GM10248 (cell line): ENCODE measurements around the gene UBASH3B.
A peak's percentile ranks its signal among the peaks of the same experiment; 100 is the strongest.

ENCODE experiments used
- CTCF ChIA-PET: fragments of 300-600 bp; sonication (Branson Sonifier 250); formaldehyde crosslinking; extraction: SDS; loops from one replicate; lab custom pipeline; 2021; ENCODE audit warnings: antibody characterized with exemption; lab: Yijun Ruan, JAX
- POLR2A ChIA-PET: fragments of 350-650 bp; sonication (Branson Sonifier 250); formaldehyde crosslinking; extraction: SDS; loops from one replicate; lab custom pipeline; 2020; ENCODE audit warnings: antibody characterized with exemption; lab: Yijun Ruan, JAX
- DNase-seq: peaks from one replicate; pipeline ENCODE4 v3.0.0; 2012; ENCODE audit errors: extremely low spot score
- TF ChIP-seq, protein P1 (sequence below): IDR thresholded peaks from 2 replicates; pipeline ENCODE4 v1.5.1; 2012; ENCODE audit warnings: mild to moderate bottlenecking, low read depth; ENCODE audit errors: extremely low read depth, missing control alignments, control extremely low read depth

Gene UBASH3B

DNA sequence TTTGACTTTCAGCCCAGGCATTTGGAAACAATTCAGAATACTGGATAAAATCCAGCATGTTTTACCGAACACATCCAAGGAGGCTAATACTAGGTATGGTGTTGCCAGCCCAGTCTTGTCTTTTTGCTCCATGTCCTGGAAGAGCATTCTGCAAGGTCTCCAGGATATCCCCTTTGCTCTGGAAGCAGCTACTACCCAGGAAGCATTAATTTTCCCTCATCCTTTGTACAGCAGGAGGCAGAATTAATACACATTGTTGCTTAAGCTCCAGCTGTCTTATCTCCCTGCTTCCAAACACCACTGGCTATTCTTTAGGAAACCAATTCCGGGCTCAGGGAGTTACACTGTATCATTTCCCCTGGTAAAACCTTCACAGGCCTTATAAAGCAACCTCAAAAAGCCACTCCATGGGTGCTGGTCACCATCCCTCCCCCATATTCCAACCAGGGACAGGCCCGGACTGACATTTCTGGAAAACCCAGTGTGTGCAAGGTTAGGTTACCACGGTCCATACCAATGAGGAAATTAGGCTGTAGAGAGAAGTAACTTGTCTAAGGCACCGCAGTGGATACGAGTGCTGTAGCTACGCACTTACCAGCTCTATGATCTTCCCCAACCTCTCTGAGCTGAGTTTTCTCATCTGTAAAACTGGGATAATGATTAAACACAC, 1.5 kb upstream of the UBASH3B start:
- DNase-seq = no peak
- POLR2A ChIA-PET = no interaction called here
- CTCF ChIA-PET = interaction anchor here (1.1 to 3.6 kb wide), 2 partner anchors 25 to 127 kb away, joined by 4 to 17 read pairs; no protein-coding TSS in a partner anchor
- TF ChIP-seq, protein P1, sequence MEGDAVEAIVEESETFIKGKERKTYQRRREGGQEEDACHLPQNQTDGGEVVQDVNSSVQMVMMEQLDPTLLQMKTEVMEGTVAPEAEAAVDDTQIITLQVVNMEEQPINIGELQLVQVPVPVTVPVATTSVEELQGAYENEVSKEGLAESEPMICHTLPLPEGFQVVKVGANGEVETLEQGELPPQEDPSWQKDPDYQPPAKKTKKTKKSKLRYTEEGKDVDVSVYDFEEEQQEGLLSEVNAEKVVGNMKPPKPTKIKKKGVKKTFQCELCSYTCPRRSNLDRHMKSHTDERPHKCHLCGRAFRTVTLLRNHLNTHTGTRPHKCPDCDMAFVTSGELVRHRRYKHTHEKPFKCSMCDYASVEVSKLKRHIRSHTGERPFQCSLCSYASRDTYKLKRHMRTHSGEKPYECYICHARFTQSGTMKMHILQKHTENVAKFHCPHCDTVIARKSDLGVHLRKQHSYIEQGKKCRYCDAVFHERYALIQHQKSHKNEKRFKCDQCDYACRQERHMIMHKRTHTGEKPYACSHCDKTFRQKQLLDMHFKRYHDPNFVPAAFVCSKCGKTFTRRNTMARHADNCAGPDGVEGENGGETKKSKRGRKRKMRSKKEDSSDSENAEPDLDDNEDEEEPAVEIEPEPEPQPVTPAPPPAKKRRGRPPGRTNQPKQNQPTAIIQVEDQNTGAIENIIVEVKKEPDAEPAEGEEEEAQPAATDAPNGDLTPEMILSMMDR = no peak

DNA sequence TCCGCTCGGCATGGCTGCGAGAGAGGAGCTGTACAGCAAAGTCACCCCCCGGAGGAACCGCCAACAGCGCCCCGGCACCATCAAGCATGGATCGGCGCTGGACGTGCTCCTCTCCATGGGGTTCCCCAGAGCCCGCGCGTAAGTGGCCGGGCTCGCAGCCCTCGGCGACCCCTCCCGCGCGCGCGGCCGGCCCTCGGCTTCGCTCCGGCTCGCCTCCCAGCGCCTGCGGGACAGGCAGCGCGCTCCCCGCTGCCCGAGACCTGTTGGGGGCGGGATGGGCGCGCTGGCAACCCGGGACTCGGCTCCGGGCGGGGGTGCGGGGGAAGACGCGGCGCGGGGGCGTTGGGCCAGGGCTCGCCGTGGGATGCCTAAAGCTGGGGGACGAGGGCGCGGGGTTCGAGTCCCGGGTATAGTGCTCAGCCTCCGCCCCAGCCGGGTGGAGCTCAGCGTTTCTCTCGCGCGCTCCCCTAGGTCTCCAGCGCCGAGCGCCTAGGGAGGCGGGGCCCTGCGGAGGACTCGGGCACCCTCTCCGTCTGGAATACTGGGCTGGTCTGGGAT, 630 bp downstream of the UBASH3B start:
- ChIA-PET POLR2A (interaction anchor here (0.6 to 1.8 kb wide), 3 partner anchors 19 to 406 kb away, joined by 3 to 5 read pairs (median 5); partner anchors contain the start of gene HSPA8), CTCF (interaction anchor here (0.8 to 3.6 kb wide), 20 partner anchors 9 to 207 kb away, joined by 3 to 29 read pairs (median 4); no protein-coding TSS in a partner anchor)
- peak; percentile 60 for DNase-seq
- TF ChIP-seq, protein P1 = no peak

DNA sequence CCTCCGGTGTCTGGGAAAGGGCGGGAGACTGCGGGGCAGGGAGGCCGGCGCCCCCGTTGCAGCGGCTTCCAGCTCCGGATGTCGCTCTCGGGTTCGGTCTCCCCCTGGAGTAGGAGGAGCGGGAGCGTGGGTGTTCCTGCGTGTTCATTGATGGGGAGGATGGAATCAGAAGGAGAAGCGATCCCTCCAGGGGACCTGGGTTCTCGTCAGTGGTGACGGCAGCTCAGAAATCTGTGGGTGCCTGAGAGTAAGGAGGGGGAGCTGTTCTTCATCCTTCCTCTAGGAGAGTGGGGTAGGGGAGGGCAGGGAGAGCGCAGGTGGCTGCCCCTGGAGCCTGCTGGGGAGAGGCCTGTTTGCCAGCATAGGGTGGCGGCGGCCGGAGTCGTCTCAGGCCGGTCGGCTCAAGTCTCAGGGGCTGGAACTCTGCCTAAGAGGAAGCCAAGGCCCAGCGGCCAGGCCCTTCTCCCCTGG, 1.1 kb downstream of the UBASH3B start:
- DNase-seq = peak; percentile 45

DNA sequence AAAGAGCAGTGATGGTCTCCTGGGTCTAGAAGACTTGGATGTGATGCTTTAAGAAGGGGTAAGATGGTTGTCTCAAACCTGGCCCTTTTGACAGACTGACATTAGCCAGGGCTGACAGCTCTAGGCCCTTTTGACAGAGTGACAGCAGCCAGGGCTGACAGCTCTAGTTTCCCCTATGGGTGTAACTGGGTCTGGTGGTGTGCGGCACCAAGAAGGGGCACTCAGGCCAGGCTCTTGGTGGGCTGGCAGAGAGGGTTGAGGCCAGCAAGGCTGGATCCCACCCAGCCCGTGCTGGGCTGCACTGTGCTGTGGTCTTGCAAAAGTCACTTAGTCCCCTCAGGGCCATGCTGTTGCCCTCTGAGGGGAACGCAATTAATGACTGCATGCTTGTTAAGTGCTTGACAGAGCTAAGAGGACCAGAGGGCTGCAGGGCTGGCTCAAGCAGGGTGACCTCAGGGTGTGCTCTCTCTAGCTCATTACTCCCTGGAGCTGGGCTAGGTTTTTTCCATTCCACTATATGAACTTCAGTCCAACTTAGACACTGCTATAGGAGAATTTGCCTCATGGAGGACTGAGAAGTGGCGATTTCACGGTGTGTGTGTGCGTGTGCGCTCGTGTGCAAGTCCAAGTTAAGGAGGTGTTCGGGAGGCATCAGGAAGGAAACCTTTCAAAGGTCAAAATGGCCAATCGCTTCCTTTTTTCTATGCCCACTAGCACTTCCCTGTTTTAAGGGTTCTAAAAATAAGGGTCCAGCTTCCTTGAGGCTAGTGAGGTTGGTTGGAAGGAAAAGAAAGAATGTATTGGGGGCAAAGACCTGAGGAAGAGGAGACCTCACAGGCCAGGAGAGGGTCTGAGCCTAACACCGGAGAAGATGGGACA, 4.4 kb downstream of the UBASH3B start:
- ChIA-PET POLR2A (no interaction called here), CTCF (interaction anchor here (1.0 to 1.7 kb wide), 4 partner anchors 22 to 136 kb away, joined by 3 to 5 read pairs (median 3); no protein-coding TSS in a partner anchor)
- TF ChIP-seq, protein P1 = no peak
- DNase-seq = no peak

More for the DNA sequence above, 1.1 kb downstream of the UBASH3B start:
- TF ChIP-seq, protein P1 = peak; percentile 6
- ChIA-PET CTCF (interaction anchor here (0.7 to 3.6 kb wide), 17 partner anchors 8 to 207 kb away, joined by 3 to 29 read pairs (median 4); no protein-coding TSS in a partner anchor), POLR2A (interaction anchor here (1.0 to 1.8 kb wide), 2 partner anchors 18 to 406 kb away, joined by 5 read pairs; partner anchors contain the start of gene HSPA8)

DNA sequence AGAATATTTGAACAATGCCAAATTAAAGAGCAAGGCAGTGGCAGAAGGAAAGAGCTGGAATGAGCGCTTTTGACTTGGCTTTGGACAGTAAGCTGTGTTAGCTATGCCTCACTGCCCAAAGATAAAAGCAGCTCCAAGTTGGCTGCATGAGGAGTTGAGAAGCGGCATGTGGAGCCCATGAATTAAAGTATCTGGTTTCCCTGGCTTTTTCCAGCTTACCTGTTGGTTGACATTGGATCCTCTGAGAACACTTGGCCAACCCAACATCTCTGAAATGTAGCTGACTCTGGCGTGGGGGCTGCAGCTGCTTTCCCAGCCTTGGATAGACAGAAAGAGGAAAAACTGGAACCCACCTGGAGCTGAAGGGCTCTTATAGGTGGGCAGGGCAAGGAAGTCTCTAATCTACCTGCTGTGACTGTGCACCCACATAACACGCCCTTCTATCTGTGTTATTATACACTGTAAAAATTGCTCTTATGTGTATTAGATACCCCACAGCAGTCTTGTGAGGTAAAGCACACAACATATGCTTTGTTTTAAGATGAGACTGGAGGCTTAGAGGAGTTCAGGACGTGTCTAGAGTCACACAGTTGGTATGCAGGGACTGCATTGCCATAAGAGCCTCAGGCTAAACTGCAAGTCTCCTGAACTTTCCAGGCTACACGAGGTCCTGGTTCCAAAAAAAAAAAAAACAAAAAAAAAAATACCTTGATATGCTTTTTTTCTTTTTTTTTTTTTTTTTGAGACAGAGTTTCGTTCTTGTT, 5.8 kb downstream of the UBASH3B start:
- CTCF ChIA-PET = interaction anchor here (0.9 to 1.7 kb wide), 4 partner anchors 12 to 119 kb away, joined by 3 to 5 read pairs (median 4); no protein-coding TSS in a partner anchor
- POLR2A ChIA-PET = no interaction called here

More for the DNA sequence above, 5.8 kb downstream of the UBASH3B start:
- no peak for DNase-seq
- TF ChIP-seq, protein P1 = no peak
